CD4-positive, alpha-beta T cell treated with Interleukin-4 for 4 hours (primary cell): Measurements from ENCODE around the gene LDLR.
"Not testable (repeated sequence)": the region's sequence is repeated elsewhere in the genome, so short reads cannot be mapped to it uniquely, and the experiment has no call there.

Experiments
- DNase-seq: peaks from one replicate; pipeline ENCODE4 v3.0.0-alpha.2; 2020

LDLR gene

GRCh38 chr19:11108746-11109145, 19.5 kb downstream of the LDLR start:
- DNase-seq = no peak

- no peak for DNase-seq
Measured at GRCh38 chr19:11111117-11111770, 22.0 kb downstream of the LDLR start.

GRCh38 chr19:11111771-11112144, 22.5 kb downstream of the LDLR start:
- no peak for DNase-seq

GRCh38 chr19:11113140-11113708, 24.0 kb downstream of the LDLR start:
- no peak for DNase-seq

GRCh38 chr19:11115042-11115441, 25.8 kb downstream of the LDLR start:
- no peak for DNase-seq

- no peak for DNase-seq
Measured at GRCh38 chr19:11115895-11116446, 26.7 kb downstream of the LDLR start.

- no peak for DNase-seq
Measured at GRCh38 chr19:11116507-11116906, 27.2 kb downstream of the LDLR start.

GRCh38 chr19:11121963-11122362, 32.7 kb downstream of the LDLR start:
- DNase-seq = not testable (repeated sequence)

GRCh38 chr19:11123114-11123513, 33.9 kb downstream of the LDLR start:
- no peak for DNase-seq

GRCh38 chr19:11124157-11124556, 34.9 kb downstream of the LDLR start:
- DNase-seq = not testable (repeated sequence)

- peak; percentile 70 for DNase-seq
Measured at GRCh38 chr19:11125994-11126685, 36.9 kb downstream of the LDLR start.

GRCh38 chr19:11127905-11128304, 38.6 kb downstream of the LDLR start:
- DNase-seq = no peak

GRCh38 chr19:11130824-11131455, 41.7 kb downstream of the LDLR start:
- peak; percentile 66 for DNase-seq

GRCh38 chr19:11131471-11131870, 42.2 kb downstream of the LDLR start:
- DNase-seq = no peak

GRCh38 chr19:11136400-11137101, 47.3 kb downstream of the LDLR start:
- DNase-seq = no peak

- DNase-seq = peak; percentile 57
Measured at GRCh38 chr19:11137542-11138384, 48.5 kb downstream of the LDLR start.

GRCh38 chr19:11138601-11139300, 49.5 kb downstream of the LDLR start:
- DNase-seq = no peak

- DNase-seq = not testable (repeated sequence)
Measured at GRCh38 chr19:11140023-11140538, 50.8 kb downstream of the LDLR start.

GRCh38 chr19:11140896-11141295, 51.6 kb downstream of the LDLR start:
- no peak for DNase-seq

- no peak for DNase-seq
Measured at GRCh38 chr19:11141937-11142527, 52.8 kb downstream of the LDLR start.
